K562 (cell line): ENCODE measurements around the gene FBXO48.

Source experiments
- MAZ ChIP-seq, 2 experiments: fragments of 450-650 bp in 1 of 2; sonication (generic) in 1 of 2; formaldehyde crosslinking; IDR thresholded peaks in 1 of 2; conservative IDR thresholded peaks in 1 of 2; 2 replicates each; pipeline versions ENCODE4 v1.4.0 to v1.5.0; 2020; ENCODE audit warnings: mild to moderate bottlenecking in 1 of 2, missing genetic modification reagents in 1 of 2
- MYNN ChIP-seq, 2 experiments: sonication (generic); formaldehyde crosslinking in 1 of 2; IDR thresholded peaks; 2 replicates each; pipeline versions ENCODE4 v1.5.0 to v1.6.1; 2016 to 2020; ENCODE audit warnings: antibody characterized with exemption in 1 of 2, missing genetic modification reagents in 1 of 2
- SRSF1 ChIP-seq: fragments of 200-400 bp; formaldehyde crosslinking; IDR thresholded peaks from 2 replicates; pipeline ENCODE4 v1.6.1; 2017; ENCODE audit warnings: mild to moderate bottlenecking, low read depth, low read length, moderate library complexity
- XRCC5 ChIP-seq: fragments of 200-400 bp; formaldehyde crosslinking; IDR thresholded peaks from 2 replicates; pipeline ENCODE4 v1.6.1; 2017; ENCODE audit warnings: low read depth, mild to moderate bottlenecking, low read length
- ZKSCAN8 ChIP-seq: fragments of 200-800 bp; sonication (Bioruptor generic); IDR thresholded peaks from 2 replicates; pipeline ENCODE4 v1.6.1; 2016; ENCODE audit warnings: missing genetic modification characterization, missing compliant biosample characterization
- ZNF24 ChIP-seq: fragments of 450-650 bp; IDR thresholded peaks from 2 replicates; pipeline ENCODE4 v1.6.1; 2016
- TF ChIP-seq, protein P1 (sequence below), 3 experiments: IDR thresholded peaks in 2 of 3; conservative IDR thresholded peaks in 1 of 3; 2 replicates each; pipeline ENCODE4 v1.5.1; 2011 to 2012; ENCODE audit warnings: low read length in 3 of 3, mild to moderate bottlenecking in 3 of 3, control low read depth in 2 of 3, improper control_type of control experiment in 1 of 3, inconsistent platforms in 1 of 3, low read depth in 1 of 3, mixed read lengths in 1 of 3, moderate library complexity in 1 of 3; ENCODE audit not compliant: insufficient read depth in 2 of 3

DNA sequence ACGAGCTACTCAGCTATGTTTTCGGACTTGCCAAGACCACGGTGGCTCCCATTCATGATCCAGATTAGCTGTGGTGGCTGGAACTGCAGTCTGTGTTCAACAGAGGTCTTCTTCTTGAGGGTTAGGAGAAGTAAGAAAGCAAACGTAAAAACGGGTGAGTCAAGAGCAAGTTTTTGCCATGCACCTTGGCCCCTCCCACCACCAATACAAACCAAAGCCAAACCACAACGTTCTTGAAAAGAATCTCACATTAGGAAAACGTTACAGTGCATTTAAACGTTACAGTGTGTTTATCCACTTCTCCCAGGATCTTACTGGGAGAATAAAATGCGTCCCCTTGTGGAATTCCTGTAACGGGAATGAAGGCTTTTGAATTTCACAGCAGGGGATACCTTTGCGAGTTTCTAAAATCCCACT is 725 bp downstream of the FBXO48 start:
- no peak for TF ChIP-seq ZNF24
- TF ChIP-seq ZKSCAN8 (CRISPR knock-in tag): no peak
- TF ChIP-seq MYNN (IDR thresholded peaks at IDR 0.05): no peak
- no peak for TF ChIP-seq MYNN (CRISPR knock-in tag; IDR thresholded peaks at IDR 0.05)
- no peak for TF ChIP-seq MAZ (CRISPR knock-in tag; conservative IDR thresholded peaks at IDR 0.05 in 1 of 2, IDR thresholded peaks at IDR 0.05 in 1 of 2)
- TF ChIP-seq, protein P1, sequence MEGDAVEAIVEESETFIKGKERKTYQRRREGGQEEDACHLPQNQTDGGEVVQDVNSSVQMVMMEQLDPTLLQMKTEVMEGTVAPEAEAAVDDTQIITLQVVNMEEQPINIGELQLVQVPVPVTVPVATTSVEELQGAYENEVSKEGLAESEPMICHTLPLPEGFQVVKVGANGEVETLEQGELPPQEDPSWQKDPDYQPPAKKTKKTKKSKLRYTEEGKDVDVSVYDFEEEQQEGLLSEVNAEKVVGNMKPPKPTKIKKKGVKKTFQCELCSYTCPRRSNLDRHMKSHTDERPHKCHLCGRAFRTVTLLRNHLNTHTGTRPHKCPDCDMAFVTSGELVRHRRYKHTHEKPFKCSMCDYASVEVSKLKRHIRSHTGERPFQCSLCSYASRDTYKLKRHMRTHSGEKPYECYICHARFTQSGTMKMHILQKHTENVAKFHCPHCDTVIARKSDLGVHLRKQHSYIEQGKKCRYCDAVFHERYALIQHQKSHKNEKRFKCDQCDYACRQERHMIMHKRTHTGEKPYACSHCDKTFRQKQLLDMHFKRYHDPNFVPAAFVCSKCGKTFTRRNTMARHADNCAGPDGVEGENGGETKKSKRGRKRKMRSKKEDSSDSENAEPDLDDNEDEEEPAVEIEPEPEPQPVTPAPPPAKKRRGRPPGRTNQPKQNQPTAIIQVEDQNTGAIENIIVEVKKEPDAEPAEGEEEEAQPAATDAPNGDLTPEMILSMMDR (IDR thresholded peaks at IDR 0.05 in 2 of 3, conservative IDR thresholded peaks at IDR 0.05 in 1 of 3; ENCODE audit: insufficient read depth in 2 of 3, low read depth in 1 of 3, low read length in 3 of 3): no peak
- TF ChIP-seq XRCC5: no peak
- no peak for TF ChIP-seq SRSF1
